GM12878 (cell line): Measurements from ENCODE around the gene HOXD9. TPM values are rescaled to one million over a fixed set of nuclear protein-coding genes. Genes with fewer than 3 reads are reported as not detected.

ENCODE experiments used
- ATAC-seq: fragments of 200-7000 bp; cut with Tn5 transposase; 3 replicates; pipeline ENCODE4 v1.9.1; 2020; ENCODE audit warnings: mild to moderate bottlenecking, moderate library complexity
- BruUV-seq: library from RNA; stranded (reverse); fragments of 400-500 nt; replicated peaks from 2 replicates; lab custom pipeline; 2021; lab: Mats Ljungman, UMichigan
- CTCF ChIA-PET: fragments of 300-600 bp; sonication (Branson Sonifier 250); formaldehyde crosslinking; extraction: SDS; loops from one replicate; lab custom pipeline; 2021; ENCODE audit warnings: inconsistent platforms; lab: Yijun Ruan, JAX
- POLR2A ChIA-PET: fragments of 350-600 bp; formaldehyde crosslinking; extraction: SDS; loops from one replicate; lab custom pipeline; 2021; ENCODE audit warnings: inconsistent platforms; lab: Charles Lee
- RAD21 ChIA-PET: fragments of 300-600 bp; sonication (Branson Sonifier 250); formaldehyde crosslinking; loops from one replicate; lab custom pipeline; 2023; ENCODE audit warnings: antibody characterized with exemption; ENCODE audit not compliant: unreplicated experiment; lab: Charles Lee
- SMC1A ChIA-PET: fragments of 300-600 bp; sonication (Branson Sonifier 250); formaldehyde crosslinking; loops from one replicate; lab custom pipeline; 2023; ENCODE audit not compliant: unreplicated experiment, uncharacterized antibody; lab: Charles Lee
- DNase-seq: peaks from one replicate; pipeline ENCODE4 v3.0.0-alpha.2; 2011; ENCODE audit warnings: low read depth, low spot score
- FAIRE-seq: peaks from 3 replicates; lab custom pipeline; 2011; peaks lifted over from hg19 to GRCh38; lab: Jason Lieb, UNC
- H2AFZ ChIP-seq: 2 replicates; pipeline ENCODE4 v1.6.0; 2011; ENCODE audit warnings: low read depth, low read length, control low read depth; ENCODE audit not compliant: control insufficient read depth
- H3K27ac ChIP-seq: 2 replicates; pipeline ENCODE4 v1.5.1; 2011; ENCODE audit warnings: control low read depth; ENCODE audit not compliant: control insufficient read depth, insufficient read depth
- H3K27me3 ChIP-seq, 2 experiments: replicated peaks in 1 of 2; 2 replicates each; pipeline versions ENCODE4 v1.6.0 to v1.6.1; 2011; ENCODE audit warnings: low read length in 1 of 2; ENCODE audit not compliant: control insufficient read depth in 2 of 2, insufficient read depth in 2 of 2
- H3K36me3 ChIP-seq, 2 experiments: 2 replicates each; pipeline ENCODE4 v1.5.1; 2011; ENCODE audit warnings: low read length in 1 of 2; ENCODE audit not compliant: control insufficient read depth in 2 of 2, insufficient read depth in 2 of 2
- H3K4me1 ChIP-seq: 2 replicates; pipeline ENCODE4 v1.6.1; 2011; ENCODE audit warnings: mild to moderate bottlenecking, low read length, moderate library complexity, mixed read lengths; ENCODE audit not compliant: control insufficient read depth, insufficient read depth
- H3K4me2 ChIP-seq: 2 replicates; pipeline ENCODE4 v1.6.0; 2011; ENCODE audit warnings: control low read depth; ENCODE audit not compliant: control insufficient read depth, insufficient read depth
- H3K4me3 ChIP-seq: fragments of 200-600 bp; sonication (generic); 2 replicates; pipeline ENCODE4 v1.5.1; 2016
- H3K79me2 ChIP-seq: 2 replicates; pipeline ENCODE4 v1.6.0; 2011; ENCODE audit warnings: low read length; ENCODE audit not compliant: control insufficient read depth, insufficient read depth
- H3K9ac ChIP-seq: 2 replicates; pipeline ENCODE4 v1.8.0; 2011; ENCODE audit warnings: low read length, control low read depth, mixed read lengths; ENCODE audit not compliant: control insufficient read depth, insufficient read depth
- H3K9me3 ChIP-seq: replicated peaks from 3 replicates; pipeline ENCODE4 v1.5.1; 2011; ENCODE audit warnings: mild to moderate bottlenecking, low read length; ENCODE audit not compliant: control insufficient read depth, insufficient read depth
- H4K20me1 ChIP-seq: 2 replicates; pipeline ENCODE4 v1.6.0; 2011; ENCODE audit not compliant: control insufficient read depth, insufficient read depth
- BMI1 ChIP-seq: fragments of 450-650 bp; IDR thresholded peaks from 2 replicates; pipeline ENCODE4 v1.6.1; 2016; ENCODE audit warnings: mild to moderate bottlenecking, moderate library complexity, borderline replicate concordance
- IRF5 ChIP-seq: fragments of 450-650 bp; IDR thresholded peaks from 2 replicates; pipeline ENCODE4 v1.6.1; 2017; ENCODE audit warnings: borderline replicate concordance
- KDM1A ChIP-seq: fragments of 200-600 bp; sonication (generic); IDR thresholded peaks from 2 replicates; pipeline ENCODE4 v1.6.1; 2016; ENCODE audit warnings: borderline replicate concordance
- POLR2AphosphoS5 ChIP-seq: IDR thresholded peaks from 2 replicates; pipeline ENCODE4 v1.6.1; 2011; ENCODE audit warnings: mild to moderate bottlenecking, low read length, inconsistent platforms
- PRDM15 ChIP-seq: fragments of 450-650 bp; formaldehyde crosslinking; IDR thresholded peaks from 2 replicates; pipeline ENCODE4 v1.4.0; 2020; ENCODE audit warnings: mild to moderate bottlenecking, moderate library complexity
- RELA ChIP-seq: fragments of 450-650 bp; IDR thresholded peaks from 2 replicates; pipeline ENCODE4 v1.8.0; 2014; ENCODE audit warnings: borderline replicate concordance; ENCODE audit not compliant: partially characterized antibody
- SREBF2 ChIP-seq: IDR thresholded peaks from 2 replicates; pipeline ENCODE4 v1.6.1; 2012; ENCODE audit warnings: mild to moderate bottlenecking, low read length
- SUPT20H ChIP-seq: IDR thresholded peaks from 2 replicates; pipeline ENCODE4 v1.6.1; 2011; ENCODE audit warnings: low read depth, mild to moderate bottlenecking, low read length, moderate library complexity, borderline replicate concordance; ENCODE audit not compliant: control insufficient read depth
- TCF12 ChIP-seq: IDR thresholded peaks from 2 replicates; pipeline ENCODE4 v1.6.1; 2011; ENCODE audit warnings: low read depth, mild to moderate bottlenecking, low read length
- ZNF24 ChIP-seq: fragments of 450-650 bp; IDR thresholded peaks from 2 replicates; pipeline ENCODE4 v1.6.1; 2017; ENCODE audit warnings: antibody characterized with exemption, mild to moderate bottlenecking
- WGBS: methylation state at CpG from one replicate; pipeline ENCODE4 v1.1.6; 2016; ENCODE audit warnings: low lambda C conversion rate; ENCODE audit not compliant: insufficient replicate concordance, insufficient coverage; ENCODE audit errors: missing lambda C conversion rate; 5-methylcytosine and 5-hydroxymethylcytosine counted together
- in situ Hi-C: fragments of 300-500 bp; cut with MboI; formaldehyde crosslinking; loops from 9 replicates; pipeline ENCODE4 v1.14.3; 2018; ENCODE audit warnings: mixed read lengths
- intact Hi-C: fragments of 100-400 bp; cut with micrococcal nuclease; formaldehyde crosslinking; loops from one replicate; pipeline ENCODE4 v1.14.2; 2022; ENCODE audit not compliant: unreplicated experiment
- polyA plus RNA-seq, 11 experiments: library from polyadenylated mRNA; depleted of rRNA in 4 of 11; unstranded in 6 of 11; stranded (reverse) in 5 of 11; fragments of >200 nt; fragmentation: Nextera tagmentation in 4 of 11; fragmentation: Illumina TruSeq in 1 of 11; extraction: Ambion mirVana in 4 of 11; extraction: Trizol in 1 of 11; gene quantifications; 1 replicate in 1 of 11; 2 replicates in 10 of 11; pipeline versions ENCODE4 v1.2.1 to v1.2.3, GENCODE V29; 2011 to 2016; ENCODE audit warnings: inconsistent platforms in 2 of 11, missing spikeins in 2 of 11, low read depth in 1 of 11
- total RNA-seq, 4 experiments: library from RNA; depleted of rRNA in 3 of 4; stranded (reverse); fragments of >200 nt in 3 of 4; fragmentation: Illumina TruSeq in 1 of 4; extraction: Trizol in 1 of 4; gene quantifications; 2 replicates each; pipeline versions ENCODE4 v1.2.1 to v1.2.3, GENCODE V29; 2013 to 2021
- TF ChIP-seq, protein P1 (sequence below): fragments of 450-650 bp; IDR thresholded peaks from 2 replicates; pipeline ENCODE4 v1.6.1; 2017; ENCODE audit warnings: mild to moderate bottlenecking, low read depth, inconsistent platforms; ENCODE audit not compliant: poor library complexity, severe bottlenecking

The HOXD9 gene
- total and polyA plus RNA-seq, 10 of the 15 experiments (the other 5 are each of a cell fraction or from before 2014, with no cell fraction given) = not detected

DNA sequence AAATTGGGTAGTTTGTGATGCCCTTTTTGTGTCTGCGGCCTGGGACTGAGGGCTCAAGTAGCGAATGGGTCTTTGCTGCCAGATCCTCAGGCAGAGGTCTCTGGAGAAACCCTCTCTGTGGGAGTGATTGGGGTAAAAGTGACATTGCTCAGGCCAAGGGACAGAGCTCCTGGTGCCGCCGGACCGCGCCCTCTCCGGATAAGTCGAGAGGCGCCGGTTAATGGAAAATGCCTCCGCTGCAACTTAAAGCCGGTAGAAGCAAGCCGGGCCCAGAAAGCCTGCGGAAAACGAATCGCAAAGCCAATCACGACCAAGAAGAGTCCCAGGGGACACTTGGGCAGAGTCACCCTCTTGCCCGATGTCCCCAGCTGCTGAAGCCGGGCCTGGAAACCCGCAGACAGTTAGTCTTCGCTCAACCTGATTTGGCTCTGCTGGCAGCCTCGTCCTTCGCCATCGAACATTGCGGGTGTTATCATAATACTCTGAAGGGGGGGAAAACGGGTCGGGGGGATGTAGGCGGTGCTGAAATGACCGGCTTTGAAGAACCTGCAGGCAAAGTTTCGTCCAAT is 23.3 kb upstream of the HOXD9 start (continued):
- TF ChIP-seq, protein P1, sequence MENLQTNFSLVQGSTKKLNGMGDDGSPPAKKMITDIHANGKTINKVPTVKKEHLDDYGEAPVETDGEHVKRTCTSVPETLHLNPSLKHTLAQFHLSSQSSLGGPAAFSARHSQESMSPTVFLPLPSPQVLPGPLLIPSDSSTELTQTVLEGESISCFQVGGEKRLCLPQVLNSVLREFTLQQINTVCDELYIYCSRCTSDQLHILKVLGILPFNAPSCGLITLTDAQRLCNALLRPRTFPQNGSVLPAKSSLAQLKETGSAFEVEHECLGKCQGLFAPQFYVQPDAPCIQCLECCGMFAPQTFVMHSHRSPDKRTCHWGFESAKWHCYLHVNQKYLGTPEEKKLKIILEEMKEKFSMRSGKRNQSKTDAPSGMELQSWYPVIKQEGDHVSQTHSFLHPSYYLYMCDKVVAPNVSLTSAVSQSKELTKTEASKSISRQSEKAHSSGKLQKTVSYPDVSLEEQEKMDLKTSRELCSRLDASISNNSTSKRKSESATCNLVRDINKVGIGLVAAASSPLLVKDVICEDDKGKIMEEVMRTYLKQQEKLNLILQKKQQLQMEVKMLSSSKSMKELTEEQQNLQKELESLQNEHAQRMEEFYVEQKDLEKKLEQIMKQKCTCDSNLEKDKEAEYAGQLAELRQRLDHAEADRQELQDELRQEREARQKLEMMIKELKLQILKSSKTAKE = no peak
- no peak for TF ChIP-seq SREBF2

- H4K20me1 ChIP-seq = no peaks in the 10 kb centered on the region
- ChIA-PET RAD21 (no interaction called here), CTCF (interaction anchor here (0.8 kb wide), 1 partner anchor 411 kb away, joined by 3 read pairs; no protein-coding TSS in a partner anchor), SMC1A (no interaction called here), POLR2A (no interaction called here)
- BruUV-seq = no TSS peak
- 58% methylated on average over 54 of the region's 70 CpGs for WGBS
- TF ChIP-seq IRF5 (no peak), ZNF24 (no peak), POLR2AphosphoS5 (no peak), SUPT20H (no peak), RELA (no peak), PRDM15 (CRISPR knock-in tag) (no peak), KDM1A (no peak), TCF12 (no peak), BMI1 (no peak)
- H3K4me2 ChIP-seq = no peak within 1 kb of the TSS
- no peak within 1 kb of the TSS for H3K9ac ChIP-seq
- peaks cover 3% of the 10 kb centered on the region; the same call in 1 of the 2 replicates for H3K4me1 ChIP-seq
- intact Hi-C loops = no loop called here
- in situ Hi-C loops = loop anchor here (5.0 kb wide), 2 partner anchors 413 to 733 kb away; no protein-coding TSS in a partner anchor
- no peak within 1 kb of the TSS for H2AFZ ChIP-seq
- H3K9me3 ChIP-seq = no peaks in the 10 kb centered on the region; the same call in 2 of the 3 replicates
- no peak within 1 kb of the TSS for H3K4me3 ChIP-seq
- DNase-seq (no peak), FAIRE-seq (no peak), ATAC-seq (no peak)
- peaks cover 17 to 41% of the 10 kb centered on the region in 2 experiments for H3K27me3 ChIP-seq
- H3K36me3 ChIP-seq = no peaks in the 10 kb centered on the region
- H3K79me2 ChIP-seq = no peaks in the 10 kb centered on the region
- H3K27ac ChIP-seq = no peak within 1 kb of the TSS
Observed at GRCh38 chr2:176099728-176100546, 22.6 kb upstream of the HOXD9 start, which contains the start of gene HOXD12. Gene HOXD12, plus strand, starts transcription at chr2:176099795. Its CDS starts 7 bp downstream, at chr2:176099802.
